GM12801 (cell line): ENCODE results near the gene SLC25A33.

Experiments
- TF ChIP-seq, protein P1 (sequence below): IDR thresholded peaks from one replicate; pipeline ENCODE4 v1.5.1; 2011; ENCODE audit warnings: control low read depth; ENCODE audit not compliant: insufficient read length; ENCODE audit errors: extremely low read depth

Gene SLC25A33

DNA sequence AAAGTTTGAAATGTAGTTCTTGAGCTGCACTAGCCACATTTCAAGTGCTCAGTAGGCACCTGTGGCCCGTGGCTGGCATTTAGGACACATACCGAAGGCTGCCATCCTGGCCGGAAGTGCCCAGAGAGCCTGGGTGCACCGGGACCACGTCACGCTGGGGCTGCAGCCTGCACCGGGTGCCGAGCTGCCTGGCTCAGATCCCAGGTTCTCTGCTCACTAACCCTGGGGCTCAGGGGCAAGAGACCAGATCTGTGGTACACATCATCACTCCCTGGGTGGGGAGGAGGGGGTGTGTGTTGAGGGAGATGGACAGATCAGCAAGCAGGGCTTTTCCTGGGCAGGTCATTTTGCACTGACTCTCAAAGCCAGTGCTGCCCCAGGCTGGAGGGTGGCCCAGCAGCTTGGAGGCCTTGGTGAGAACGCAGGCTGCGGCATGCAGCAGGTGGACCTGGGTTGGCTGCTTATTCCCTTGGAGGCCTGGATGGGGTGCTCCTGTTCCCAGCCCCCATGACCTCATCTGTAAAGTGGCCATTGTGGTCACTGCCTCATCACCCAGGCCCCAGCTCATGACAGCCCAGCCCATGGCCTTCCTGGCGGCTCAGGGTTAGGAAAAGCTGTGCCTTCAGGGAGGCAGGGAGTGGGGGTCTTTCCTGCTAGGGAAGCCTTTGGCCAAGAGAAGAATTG is 73.0 kb downstream of the SLC25A33 start:
- TF ChIP-seq, protein P1, sequence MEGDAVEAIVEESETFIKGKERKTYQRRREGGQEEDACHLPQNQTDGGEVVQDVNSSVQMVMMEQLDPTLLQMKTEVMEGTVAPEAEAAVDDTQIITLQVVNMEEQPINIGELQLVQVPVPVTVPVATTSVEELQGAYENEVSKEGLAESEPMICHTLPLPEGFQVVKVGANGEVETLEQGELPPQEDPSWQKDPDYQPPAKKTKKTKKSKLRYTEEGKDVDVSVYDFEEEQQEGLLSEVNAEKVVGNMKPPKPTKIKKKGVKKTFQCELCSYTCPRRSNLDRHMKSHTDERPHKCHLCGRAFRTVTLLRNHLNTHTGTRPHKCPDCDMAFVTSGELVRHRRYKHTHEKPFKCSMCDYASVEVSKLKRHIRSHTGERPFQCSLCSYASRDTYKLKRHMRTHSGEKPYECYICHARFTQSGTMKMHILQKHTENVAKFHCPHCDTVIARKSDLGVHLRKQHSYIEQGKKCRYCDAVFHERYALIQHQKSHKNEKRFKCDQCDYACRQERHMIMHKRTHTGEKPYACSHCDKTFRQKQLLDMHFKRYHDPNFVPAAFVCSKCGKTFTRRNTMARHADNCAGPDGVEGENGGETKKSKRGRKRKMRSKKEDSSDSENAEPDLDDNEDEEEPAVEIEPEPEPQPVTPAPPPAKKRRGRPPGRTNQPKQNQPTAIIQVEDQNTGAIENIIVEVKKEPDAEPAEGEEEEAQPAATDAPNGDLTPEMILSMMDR = no peak

GRCh38 chr1:9612871-9613624 is 73.8 kb downstream of the SLC25A33 start:
- TF ChIP-seq, protein P1 = no peak

DNA sequence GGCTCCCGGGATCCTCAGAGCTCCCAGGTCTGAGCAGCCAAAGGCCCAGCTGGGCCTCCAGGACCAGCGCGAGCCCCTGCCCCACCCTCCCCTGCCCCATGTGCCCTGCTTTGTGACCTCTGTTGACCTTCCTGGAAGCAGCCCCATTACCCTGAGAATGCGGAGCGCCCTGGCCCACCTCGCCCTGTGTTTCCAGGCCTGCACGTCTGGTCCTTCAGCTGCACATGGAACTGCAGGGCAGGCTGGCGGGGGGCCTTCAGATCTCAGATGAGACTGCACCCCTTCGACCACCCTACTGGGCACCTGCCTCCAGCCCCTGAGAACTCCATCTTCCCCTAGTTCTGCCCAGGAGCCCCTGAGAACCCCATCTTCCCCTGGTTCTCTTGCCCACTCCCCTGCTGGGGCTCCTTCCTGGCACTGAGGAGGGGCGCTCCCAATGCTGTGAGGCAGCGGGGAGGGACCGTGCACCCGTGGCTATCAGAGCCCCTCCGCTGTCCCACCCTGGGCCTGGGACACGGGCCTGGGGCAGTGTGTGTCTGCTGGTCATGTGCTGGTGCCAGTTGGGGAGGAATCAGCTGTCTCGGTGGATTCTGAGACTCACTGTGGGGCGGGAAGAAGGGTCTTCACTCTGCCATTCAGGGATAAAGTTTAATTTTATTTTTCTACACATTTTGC is 74.5 kb downstream of the SLC25A33 start:
- TF ChIP-seq, protein P1 = no peak

DNA sequence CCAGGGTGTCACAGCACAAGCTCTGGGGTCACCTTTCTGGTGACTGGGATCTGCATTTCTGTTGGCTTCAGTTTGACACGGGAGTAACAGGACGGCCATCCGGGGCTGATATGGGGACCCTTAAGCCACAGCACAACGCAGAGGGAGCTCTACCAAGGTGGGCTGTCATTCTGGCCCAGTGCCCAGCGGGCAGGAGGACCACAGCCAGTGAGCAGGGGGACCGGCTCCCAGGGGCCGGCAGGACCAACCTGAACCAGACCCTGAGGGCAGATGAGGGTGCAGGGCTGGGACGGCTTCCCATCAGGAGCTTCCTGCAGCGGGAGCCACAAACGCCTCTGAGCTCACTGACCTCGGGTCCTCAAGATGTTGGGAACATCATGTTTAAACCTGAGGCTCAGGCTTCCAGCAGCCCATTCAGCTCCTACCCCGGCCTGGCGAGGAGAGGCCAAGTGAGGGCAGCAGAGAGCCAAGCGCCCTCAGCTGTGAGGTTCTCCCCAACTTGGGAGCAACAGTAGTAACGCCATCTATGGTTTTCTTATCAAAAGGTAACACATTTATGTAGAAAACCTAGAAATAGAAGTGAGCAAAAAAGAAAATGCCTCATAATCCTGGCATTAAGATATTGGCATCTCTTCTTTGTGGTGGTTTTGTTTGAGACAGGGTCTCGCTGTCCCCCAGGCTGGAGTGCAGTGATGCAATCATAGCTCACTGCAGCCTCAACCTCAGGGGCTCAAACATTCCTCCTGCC is 76.2 kb downstream of the SLC25A33 start:
- TF ChIP-seq, protein P1 = peak; percentile 70

DNA sequence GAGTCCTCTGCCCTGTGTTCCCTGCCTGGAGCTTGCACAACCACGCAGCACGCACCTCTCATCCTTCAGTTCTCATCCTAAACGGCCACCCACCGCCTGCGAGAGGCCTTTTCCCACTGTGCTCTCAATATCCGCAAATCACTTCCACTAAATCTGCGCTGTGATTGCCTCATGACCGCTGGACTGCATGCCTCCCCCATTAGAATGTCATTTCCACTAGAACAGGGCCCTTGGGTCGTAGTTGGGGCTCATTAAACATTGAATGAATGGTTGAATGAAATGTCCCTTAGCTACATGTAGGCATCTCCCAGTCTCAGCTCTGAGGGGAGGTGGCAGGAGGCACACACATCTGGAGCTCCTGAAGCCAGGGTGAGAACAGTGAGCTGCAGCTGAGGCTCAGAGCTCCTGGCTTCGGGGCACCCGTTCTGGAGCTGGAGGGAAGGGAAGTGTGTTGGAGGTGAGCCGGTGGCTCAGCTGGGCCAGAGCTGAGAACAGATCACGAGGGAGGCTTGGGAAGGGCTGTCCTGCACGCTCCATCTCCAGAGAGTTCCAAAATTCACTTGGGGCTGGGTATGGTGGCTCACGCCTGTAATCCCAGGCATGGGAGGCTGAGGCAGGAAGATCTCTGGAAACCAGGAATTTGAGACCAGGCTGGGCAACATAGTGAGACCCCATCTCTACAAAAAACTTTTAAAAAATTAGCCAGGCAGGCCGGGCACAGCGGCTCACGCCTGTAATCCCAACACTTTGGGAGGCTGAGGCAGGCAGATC is 79.8 kb downstream of the SLC25A33 start:
- TF ChIP-seq, protein P1 = no peak

- TF ChIP-seq, protein P1 = no peak
Measured at GRCh38 chr1:9621032-9621431, 81.8 kb downstream of the SLC25A33 start.

- TF ChIP-seq, protein P1 = no peak
Measured at GRCh38 chr1:9624081-9624480, 84.8 kb downstream of the SLC25A33 start.
